K562 treated with DMSO at 1 percent for 24 hours (cell line): ENCODE data around the gene MAD2L1. TPM values are rescaled to one million over a fixed set of nuclear protein-coding genes. Genes with fewer than 3 reads are reported as not detected.

Experiments used
- total RNA-seq: library from RNA; unstranded; fragments of 300-600 nt; gene quantifications from 2 replicates; pipeline ENCODE4 v1.2.3, GENCODE V29; 2022; ENCODE audit warnings: low read depth; ENCODE audit not compliant: insufficient read depth

MAD2L1 gene
- 26.2 and 39.4 TPM in 2 replicates for total RNA-seq

GRCh38 chr4:120066517-120067340 lies at the start of gene MAD2L1:
Gene MAD2L1 (minus strand): TSS chr4:120066848. CDS start chr4:120066734, 114 bp downstream.

